Measurements from ENCODE around the gene OPCML.

- no peak for TF ChIP-seq CTCF (IDR thresholded peaks at IDR 0.05)
- TF ChIP-seq POLR2A (IDR thresholded peaks at IDR 0.05), result no peak
These were observed 143.2 kb downstream of the OPCML start for GRCh38 chr11:133388975-133389568.
